Spleen (tissue), 11 donors: ENCODE data around the gene DGKB. TPM values are rescaled to one million over a fixed set of nuclear protein-coding genes. Genes with fewer than 3 reads are reported as not detected.

Source experiments
- DNase-seq: peaks from one replicate; pipeline ENCODE4 v3.0.0-alpha.2; 2020
- H3K27ac ChIP-seq, 8 donors: fragments of 200-600 bp; sonication (generic) in 7 of 8; 1 replicate in 4 of 8; 2 replicates in 4 of 8; pipeline versions ENCODE4 v1.5.0 to v1.8.0; 2016 to 2021; ENCODE audit warnings: inconsistent platforms in 4 of 8, mild to moderate bottlenecking in 4 of 8, moderate library complexity in 1 of 8
- H3K27me3 ChIP-seq, 7 donors: fragments of 200-600 bp; sonication (generic) in 6 of 7; replicated peaks in 1 of 7; 1 replicate in 4 of 7; 2 replicates in 3 of 7; pipeline versions ENCODE4 v1.5.0 to v1.8.0; 2016 to 2021; ENCODE audit warnings: inconsistent platforms in 3 of 7, mild to moderate bottlenecking in 1 of 7
- H3K36me3 ChIP-seq, 6 donors: fragments of 200-600 bp; sonication (generic) in 5 of 6; 1 replicate in 4 of 6; 2 replicates in 2 of 6; pipeline versions ENCODE4 v1.5.0 to v1.8.0; 2016 to 2021; ENCODE audit warnings: inconsistent platforms in 2 of 6
- H3K4me1 ChIP-seq, 6 donors: fragments of 200-600 bp; sonication (generic) in 5 of 6; 1 replicate in 3 of 6; 2 replicates in 3 of 6; pipeline versions ENCODE4 v1.5.0 to v1.8.0; 2016 to 2021; ENCODE audit warnings: inconsistent platforms in 3 of 6
- H3K4me3 ChIP-seq, 8 donors: fragments of 200-600 bp; sonication (generic) in 7 of 8; 1 replicate in 4 of 8; 2 replicates in 4 of 8; pipeline versions ENCODE4 v1.5.0 to v1.8.0; 2016 to 2021; ENCODE audit warnings: inconsistent platforms in 4 of 8, mild to moderate bottlenecking in 4 of 8, moderate library complexity in 2 of 8
- H3K9me3 ChIP-seq, 8 donors: fragments of 200-600 bp; sonication (generic) in 7 of 8; 1 replicate in 4 of 8; 2 replicates in 4 of 8; pipeline versions ENCODE4 v1.5.0 to v1.8.0; 2016 to 2021; ENCODE audit warnings: inconsistent platforms in 4 of 8
- POLR2A ChIP-seq, 3 donors: fragments of 450-650 bp; IDR thresholded peaks; one replicate each; pipeline ENCODE4 v1.5.1; 2017; ENCODE audit warnings: antibody characterized with exemption in 3 of 3, mild to moderate bottlenecking in 1 of 3
- POLR2AphosphoS5 ChIP-seq, 3 donors: sonication (generic); formaldehyde crosslinking; IDR thresholded peaks; one replicate each; pipeline ENCODE4 v1.5.1; 2017; ENCODE audit warnings: antibody characterized with exemption in 3 of 3
- WGBS, 5 donors: extraction: QIAGEN DNeasy Blood & Tissue Kit in 3 of 5; methylation state at CpG; one replicate each; pipeline versions ENCODE4 v1.1.5 to v1.1.7; 2013 to 2018; 5-methylcytosine and 5-hydroxymethylcytosine counted together
- intact Hi-C: fragments of 100-400 bp; cut with DNase I; formaldehyde crosslinking; loops from one replicate; pipeline ENCODE4 v1.15.0; 2023; ENCODE audit warnings: low total_unique reads
- polyA plus RNA-seq, 3 donors: library from polyadenylated mRNA; stranded (reverse); fragments of 200-250 nt; gene quantifications; one replicate each; pipeline ENCODE4 v1.2.1, GENCODE V29; 2013
- total RNA-seq, 7 donors: library from RNA; depleted of rRNA in 3 of 7; stranded (reverse); fragments of >200 nt in 3 of 7; fragmentation: NEBNext Ultra II Directional in 4 of 7; extraction: Animal tissue kit (Norgen Biotek cat#: 25700) in 4 of 7; gene quantifications; one replicate each; pipeline versions ENCODE4 v1.1.0 to v1.2.1, GENCODE V29; 2016 to 2021
- TF ChIP-seq, protein P1 (sequence below), 11 experiments: fragments of 200-600 bp in 7 of 11; fragments of 450-650 bp in 4 of 11; sonication (generic) in 4 of 11; IDR thresholded peaks in 8 of 11; conservative IDR thresholded peaks in 3 of 11; 1 replicate in 7 of 11; 2 replicates in 4 of 11; pipeline versions ENCODE4 v1.4.0 to v1.8.0; 2016 to 2021; ENCODE audit warnings: antibody characterized with exemption in 11 of 11, inconsistent platforms in 4 of 11, mild to moderate bottlenecking in 1 of 11
- donor health status: healthy with polysubstance abuse.
- donor health status: DM: no; HTN: no; CAD: no; lungs with moderate emphysema.
- donor health status: DM: no; HTN: no; CAD: no.
- donor health status: Bipolar disorder and iron deficiency.
- donor health status: healthy.
- donor health status: DM: no; HTN: no; CAD: no.
- donor health status: DM: yes; HTN: yes; CAD: no.

The DGKB gene
- total and polyA plus RNA-seq, 10 donors = 0.02 to 0.26 (median 0.03) TPM; not detected in 6

DNA sequence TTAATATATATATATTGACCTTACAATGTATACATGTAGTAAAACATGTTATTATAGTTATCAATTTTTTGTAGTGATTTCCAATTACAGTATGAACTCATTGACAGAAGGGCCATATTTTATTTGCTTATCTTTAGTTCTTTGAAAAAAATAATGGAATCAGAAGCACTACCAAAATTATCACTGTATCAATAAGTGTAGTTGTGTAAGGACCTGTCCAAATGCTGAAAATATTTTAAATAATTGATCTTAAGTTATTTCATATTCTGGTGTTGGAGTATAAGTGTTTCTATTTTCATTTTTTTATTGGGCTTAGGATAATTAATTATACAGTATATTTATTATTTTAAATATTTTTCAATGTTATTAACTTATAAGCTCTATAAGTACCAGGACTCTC lies 8.5 kb upstream of the DGKB start:
- DNase-seq = no peak
- TF ChIP-seq, protein P1, sequence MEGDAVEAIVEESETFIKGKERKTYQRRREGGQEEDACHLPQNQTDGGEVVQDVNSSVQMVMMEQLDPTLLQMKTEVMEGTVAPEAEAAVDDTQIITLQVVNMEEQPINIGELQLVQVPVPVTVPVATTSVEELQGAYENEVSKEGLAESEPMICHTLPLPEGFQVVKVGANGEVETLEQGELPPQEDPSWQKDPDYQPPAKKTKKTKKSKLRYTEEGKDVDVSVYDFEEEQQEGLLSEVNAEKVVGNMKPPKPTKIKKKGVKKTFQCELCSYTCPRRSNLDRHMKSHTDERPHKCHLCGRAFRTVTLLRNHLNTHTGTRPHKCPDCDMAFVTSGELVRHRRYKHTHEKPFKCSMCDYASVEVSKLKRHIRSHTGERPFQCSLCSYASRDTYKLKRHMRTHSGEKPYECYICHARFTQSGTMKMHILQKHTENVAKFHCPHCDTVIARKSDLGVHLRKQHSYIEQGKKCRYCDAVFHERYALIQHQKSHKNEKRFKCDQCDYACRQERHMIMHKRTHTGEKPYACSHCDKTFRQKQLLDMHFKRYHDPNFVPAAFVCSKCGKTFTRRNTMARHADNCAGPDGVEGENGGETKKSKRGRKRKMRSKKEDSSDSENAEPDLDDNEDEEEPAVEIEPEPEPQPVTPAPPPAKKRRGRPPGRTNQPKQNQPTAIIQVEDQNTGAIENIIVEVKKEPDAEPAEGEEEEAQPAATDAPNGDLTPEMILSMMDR (IDR thresholded peaks at IDR 0.05 in 8 of 11, conservative IDR thresholded peaks at IDR 0.05 in 3 of 11) = no peak
- no peak for TF ChIP-seq POLR2A (IDR thresholded peaks at IDR 0.05)
- no peak for TF ChIP-seq POLR2AphosphoS5 (IDR thresholded peaks at IDR 0.05)

DNA sequence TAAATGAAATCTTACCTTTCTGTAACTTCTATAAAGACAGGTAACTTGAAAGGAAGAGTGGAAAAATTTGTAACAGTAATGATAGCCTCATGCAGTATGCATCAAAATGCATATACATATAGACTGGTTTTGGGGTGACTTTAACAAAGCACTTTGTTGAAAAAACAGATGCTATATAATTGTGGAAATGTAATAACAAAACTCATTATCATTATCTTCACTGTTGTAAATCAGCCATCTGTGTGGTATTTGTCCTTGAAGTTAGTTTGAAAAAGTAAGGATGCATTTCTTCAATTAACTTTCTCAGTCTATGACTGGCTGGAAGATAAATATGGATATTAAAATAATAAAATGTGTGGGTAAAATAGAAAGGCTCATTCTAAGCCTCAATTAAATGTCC lies 6.1 kb upstream of the DGKB start:
- H3K9me3 ChIP-seq = no peaks in the 10 kb centered on the region
- H3K4me3 ChIP-seq = no peak overlapping the region
- TF ChIP-seq POLR2A (IDR thresholded peaks at IDR 0.05) = no peak
- TF ChIP-seq, protein P1 (IDR thresholded peaks at IDR 0.05 in 8 of 11, conservative IDR thresholded peaks at IDR 0.05 in 3 of 11) = no peak
- no peak for TF ChIP-seq POLR2AphosphoS5 (IDR thresholded peaks at IDR 0.05)
- H3K27ac ChIP-seq = no peak overlapping the region
- DNase-seq = no peak
- no peaks in the 10 kb centered on the region for H3K27me3 ChIP-seq
- no peaks in the 10 kb centered on the region for H3K36me3 ChIP-seq
- no peaks in the 10 kb centered on the region for H3K4me1 ChIP-seq
- intact Hi-C loops = no loop called here

More for the DNA sequence above, 8.5 kb upstream of the DGKB start:
- Histone ChIP-seq H3K36me3 (no peaks in the 10 kb centered on the region), H3K9me3 (peaks cover 0 to 8% (median 0%) of the 10 kb centered on the region in 8 donors), H3K4me1 (no peaks in the 10 kb centered on the region), H3K27ac (no peak overlapping the region), H3K4me3 (no peak overlapping the region), H3K27me3 (no peaks in the 10 kb centered on the region)
- intact Hi-C loops = no loop called here

DNA sequence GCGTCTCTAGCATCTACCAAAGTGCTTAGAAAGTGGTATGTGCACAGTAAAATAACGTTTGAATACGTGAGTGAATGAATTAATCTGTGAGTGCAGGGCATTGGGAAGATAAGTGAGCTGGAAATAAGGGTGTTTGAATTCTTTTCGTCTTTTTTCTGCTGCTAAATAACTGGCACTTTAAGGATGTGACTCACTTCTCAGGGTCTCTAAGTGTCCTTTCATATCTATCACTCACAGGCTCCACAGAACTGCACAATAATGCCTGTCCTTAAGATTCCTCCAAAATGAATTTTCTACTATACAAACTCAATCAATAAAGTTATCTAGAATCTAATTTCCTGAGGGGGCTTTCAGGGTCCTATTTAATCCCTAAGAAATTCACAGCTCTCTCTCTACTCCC lies 3.2 kb upstream of the DGKB start:
- no peak for DNase-seq
- no peak overlapping the region for H3K4me3 ChIP-seq
- H3K4me1 ChIP-seq = no peaks in the 10 kb centered on the region
- H3K36me3 ChIP-seq = no peaks in the 10 kb centered on the region
- no peak for TF ChIP-seq POLR2A (IDR thresholded peaks at IDR 0.05)
- no peak for TF ChIP-seq POLR2AphosphoS5 (IDR thresholded peaks at IDR 0.05)
- TF ChIP-seq, protein P1 (IDR thresholded peaks at IDR 0.05 in 8 of 11, conservative IDR thresholded peaks at IDR 0.05 in 3 of 11) = no peak
- no peak overlapping the region for H3K27ac ChIP-seq
- no peaks in the 10 kb centered on the region for H3K9me3 ChIP-seq
- intact Hi-C loops = no loop called here
- H3K27me3 ChIP-seq = peaks cover 0 to 3% (median 0%) of the 10 kb centered on the region in 7 donors
- WGBS, 5 donors = 50 to 72% (median 65%) methylated on average over 4 of the region's 4 CpGs

DNA sequence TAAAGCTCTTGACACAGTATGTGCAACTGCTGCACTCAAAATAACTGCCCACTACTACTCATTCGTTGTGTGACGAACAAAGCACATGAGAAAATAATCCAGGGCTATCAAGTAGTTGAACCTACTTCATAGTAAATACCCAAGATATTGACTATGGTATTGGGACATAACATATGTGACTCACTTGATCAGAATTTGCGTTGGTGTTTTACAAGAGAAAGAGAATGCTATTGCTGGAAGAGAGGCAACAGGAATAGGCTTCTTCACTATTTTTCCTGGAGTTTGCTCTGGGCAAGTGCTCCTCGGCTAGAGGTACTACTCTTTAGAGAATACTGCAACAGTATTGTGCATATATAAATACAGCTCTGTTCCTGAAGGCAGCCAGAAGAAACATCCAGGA lies 2.5 kb downstream of the DGKB start:
- H3K27ac ChIP-seq = no peak overlapping the region
- H3K27me3 ChIP-seq = peaks cover 0 to 3% (median 0%) of the 10 kb centered on the region in 7 donors
- H3K36me3 ChIP-seq = no peaks in the 10 kb centered on the region
- TF ChIP-seq, protein P1 (IDR thresholded peaks at IDR 0.05 in 8 of 11, conservative IDR thresholded peaks at IDR 0.05 in 3 of 11) = no peak
- TF ChIP-seq POLR2A (IDR thresholded peaks at IDR 0.05) = no peak
- TF ChIP-seq POLR2AphosphoS5 (IDR thresholded peaks at IDR 0.05) = no peak
- no peaks in the 10 kb centered on the region for H3K9me3 ChIP-seq
- 79 to 89% (median 85%) methylated on average over 4 of the region's 4 CpGs for WGBS, 5 donors
- no peak overlapping the region for H3K4me3 ChIP-seq
- DNase-seq = no peak
- intact Hi-C loops = no loop called here
- H3K4me1 ChIP-seq = no peaks in the 10 kb centered on the region
